ENCODE results near the gene PCDH9. TPM values are rescaled to one million over a fixed set of nuclear protein-coding genes. Genes with fewer than 3 reads are reported as not detected.

PCDH9 gene
- total and polyA plus RNA-seq, 11 donors, result 3.0 to 39.6 (median 21.6) TPM

DNA sequence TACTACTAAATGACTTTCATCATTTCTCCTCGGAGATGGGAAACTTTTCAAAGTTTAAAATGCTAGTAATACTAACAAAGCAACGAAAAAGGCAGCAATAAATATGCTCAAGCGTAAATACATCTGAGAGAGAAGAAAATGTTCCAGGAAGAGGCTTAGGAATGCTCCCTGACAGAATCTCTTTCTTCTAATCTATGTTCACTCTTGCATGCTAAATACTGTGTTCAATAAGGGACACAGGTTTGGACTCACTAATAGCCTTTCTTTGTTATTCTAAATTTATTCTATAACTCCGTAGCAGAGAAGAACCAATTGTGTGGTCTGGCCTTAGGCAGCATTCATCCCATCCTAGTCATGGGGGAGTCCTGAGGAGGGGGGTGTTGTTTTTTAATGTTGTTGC is 823.0 kb downstream of the PCDH9 start:
- Histone ChIP-seq H3K4me1 (peaks cover 0 to 6% (median 0%) of the 10 kb centered on the region in 12 donors), H3K27ac (no peak overlapping the region), H3K4me3 (no peak overlapping the region), H3K9me3 (no peaks in the 10 kb centered on the region), H3K36me3 (no peaks in the 10 kb centered on the region), H3K27me3 (no peaks in the 10 kb centered on the region)
- no peak for DNase-seq
- WGBS, 4 donors, result 83 to 87% (median 85%) methylated on average over 4 of the region's 4 CpGs
- intact Hi-C loops (cut with DNase I), result no loop called here
- TF ChIP-seq POLR2A (IDR thresholded peaks at IDR 0.05), result no peak
- TF ChIP-seq, protein P1, sequence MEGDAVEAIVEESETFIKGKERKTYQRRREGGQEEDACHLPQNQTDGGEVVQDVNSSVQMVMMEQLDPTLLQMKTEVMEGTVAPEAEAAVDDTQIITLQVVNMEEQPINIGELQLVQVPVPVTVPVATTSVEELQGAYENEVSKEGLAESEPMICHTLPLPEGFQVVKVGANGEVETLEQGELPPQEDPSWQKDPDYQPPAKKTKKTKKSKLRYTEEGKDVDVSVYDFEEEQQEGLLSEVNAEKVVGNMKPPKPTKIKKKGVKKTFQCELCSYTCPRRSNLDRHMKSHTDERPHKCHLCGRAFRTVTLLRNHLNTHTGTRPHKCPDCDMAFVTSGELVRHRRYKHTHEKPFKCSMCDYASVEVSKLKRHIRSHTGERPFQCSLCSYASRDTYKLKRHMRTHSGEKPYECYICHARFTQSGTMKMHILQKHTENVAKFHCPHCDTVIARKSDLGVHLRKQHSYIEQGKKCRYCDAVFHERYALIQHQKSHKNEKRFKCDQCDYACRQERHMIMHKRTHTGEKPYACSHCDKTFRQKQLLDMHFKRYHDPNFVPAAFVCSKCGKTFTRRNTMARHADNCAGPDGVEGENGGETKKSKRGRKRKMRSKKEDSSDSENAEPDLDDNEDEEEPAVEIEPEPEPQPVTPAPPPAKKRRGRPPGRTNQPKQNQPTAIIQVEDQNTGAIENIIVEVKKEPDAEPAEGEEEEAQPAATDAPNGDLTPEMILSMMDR (IDR thresholded peaks at IDR 0.05), result no peak
- no peak for ATAC-seq

DNA sequence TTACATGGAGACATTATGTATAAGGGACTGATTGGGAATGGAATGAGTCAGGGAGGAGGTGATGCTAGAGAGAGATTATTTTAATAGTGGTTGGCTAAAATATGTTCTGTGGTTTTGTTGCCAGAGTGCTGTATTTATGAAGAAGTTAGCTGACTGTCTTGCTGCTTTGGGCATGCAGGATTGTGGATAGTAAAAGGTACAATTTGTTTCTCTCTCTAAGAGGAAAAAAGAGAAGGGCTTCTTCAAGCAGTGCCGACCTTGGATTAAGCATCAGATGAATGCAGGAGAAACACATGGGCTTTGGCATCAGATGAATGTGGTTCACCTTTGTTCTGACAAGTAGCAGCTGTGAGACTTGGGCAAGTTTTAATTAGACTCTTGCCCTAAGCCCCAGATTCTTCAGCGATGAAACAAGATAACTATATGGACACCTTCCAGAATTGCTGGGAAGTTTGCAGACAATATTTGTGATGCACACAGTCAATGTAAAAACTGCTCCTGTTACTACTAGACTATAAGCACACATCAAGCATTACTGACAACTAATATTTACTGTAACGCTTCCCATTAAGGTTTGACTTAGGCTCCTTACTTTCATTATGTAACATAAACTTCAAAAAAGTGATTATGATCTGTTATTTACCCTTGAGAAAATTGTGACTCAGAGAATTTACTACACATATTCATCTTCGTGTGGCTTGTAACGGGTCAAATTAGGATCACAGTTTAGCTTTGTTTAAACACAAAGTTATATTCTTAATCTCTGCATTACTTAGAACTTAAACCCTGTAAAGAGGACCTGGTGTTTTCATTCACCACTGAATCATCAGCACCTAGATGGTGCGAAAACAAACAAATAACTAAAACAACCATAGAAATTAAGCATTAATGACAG is 824.0 kb downstream of the PCDH9 start:
- peaks cover 0 to 6% (median 0%) of the 10 kb centered on the region in 12 donors for H3K4me1 ChIP-seq
- no peaks in the 10 kb centered on the region for H3K9me3 ChIP-seq
- H3K4me3 ChIP-seq, result no peak overlapping the region
- intact Hi-C loops (cut with DNase I), result no loop called here
- H3K27me3 ChIP-seq, result no peaks in the 10 kb centered on the region
- TF ChIP-seq POLR2A (IDR thresholded peaks at IDR 0.05), result no peak
- TF ChIP-seq, protein P1 (IDR thresholded peaks at IDR 0.05), result no peak
- no peak overlapping the region for H3K27ac ChIP-seq
- no peak for DNase-seq
- ATAC-seq, result no peak
- WGBS, 4 donors, result 68 to 80% (median 72%) methylated on average over 6 of the region's 6 CpGs
- H3K36me3 ChIP-seq, result no peaks in the 10 kb centered on the region

DNA sequence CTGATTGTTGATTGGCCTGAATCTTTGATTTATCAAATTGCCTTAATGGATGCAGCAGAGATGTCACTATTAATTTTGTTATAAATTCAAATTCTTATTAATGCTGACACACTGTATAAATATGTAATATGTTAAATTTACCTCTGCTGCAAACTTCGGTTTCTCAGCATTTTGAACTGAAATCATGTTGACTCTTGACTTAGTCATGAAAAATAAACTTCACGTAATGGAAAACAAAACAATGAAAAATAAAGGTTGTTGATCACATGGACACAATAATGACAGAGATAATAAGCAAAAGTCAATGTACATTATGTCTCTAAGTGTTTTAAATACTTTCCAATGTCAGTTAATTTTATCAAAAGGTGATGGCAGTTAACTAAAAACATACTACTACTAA is 827.6 kb downstream of the PCDH9 start:
- H3K27me3 ChIP-seq, result no peaks in the 10 kb centered on the region
- no peak overlapping the region for H3K27ac ChIP-seq
- TF ChIP-seq, protein P1 (IDR thresholded peaks at IDR 0.05), result no peak
- no peak for TF ChIP-seq POLR2A (IDR thresholded peaks at IDR 0.05)
- H3K4me1 ChIP-seq, result peaks cover 0 to 6% (median 0%) of the 10 kb centered on the region in 12 donors
- H3K36me3 ChIP-seq, result no peaks in the 10 kb centered on the region
- no peaks in the 10 kb centered on the region for H3K9me3 ChIP-seq
- WGBS, 4 donors, result 87 to 92% (median 90%) methylated on average over 2 of the region's 2 CpGs
- no peak overlapping the region for H3K4me3 ChIP-seq
- intact Hi-C loops (cut with DNase I), result no loop called here
- no peak for ATAC-seq
- DNase-seq, result no peak

DNA sequence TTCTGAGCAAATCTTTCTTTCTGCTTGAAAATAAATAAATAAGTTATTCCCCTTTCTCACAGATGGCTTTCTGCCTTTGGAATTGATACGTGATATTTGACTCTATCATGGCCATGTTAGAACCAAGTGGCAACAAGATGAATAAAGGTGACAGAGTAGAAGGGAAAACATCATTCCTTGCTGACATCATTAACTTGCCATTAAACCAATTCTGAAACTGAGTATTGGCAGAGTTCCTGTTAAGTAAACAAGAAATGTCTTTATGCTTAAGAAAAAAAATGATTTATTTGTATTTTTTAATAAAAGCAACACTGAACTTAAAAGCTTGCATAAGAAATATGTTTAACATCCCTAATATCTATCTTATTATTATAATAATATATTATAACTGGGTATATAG is 828.1 kb downstream of the PCDH9 start:
- peaks cover 0 to 6% (median 0%) of the 10 kb centered on the region in 12 donors for H3K4me1 ChIP-seq
- TF ChIP-seq, protein P1 (IDR thresholded peaks at IDR 0.05), result no peak
- no peak for TF ChIP-seq POLR2A (IDR thresholded peaks at IDR 0.05)
- no peak for ATAC-seq
- H3K27me3 ChIP-seq, result no peaks in the 10 kb centered on the region
- no peaks in the 10 kb centered on the region for H3K36me3 ChIP-seq
- no peaks in the 10 kb centered on the region for H3K9me3 ChIP-seq
- intact Hi-C loops (cut with DNase I), result no loop called here
- WGBS, 4 donors, result 84 to 91% (median 86%) methylated on average over 1 of the region's 1 CpG
- no peak overlapping the region for H3K4me3 ChIP-seq
- H3K27ac ChIP-seq, result no peak overlapping the region
- DNase-seq, result no peak

Measured in heart left ventricle (tissue), 16 donors.